ENCODE measurements around the gene UHMK1.

UHMK1 gene

GRCh38 chr1:162571696-162572095 is 74.1 kb downstream of the UHMK1 start:
- H3K9me3 ChIP-seq (replicated peaks; ENCODE audit: insufficient read depth, low read length): no peaks in the 10 kb centered on the region

GRCh38 chr1:162573136-162573535 is 75.5 kb downstream of the UHMK1 start:
- TF ChIP-seq CTCF (IDR thresholded peaks at IDR 0.05; ENCODE audit: low read length): no peak
- TF ChIP-seq EZH2 (optimal IDR thresholded peaks at IDR 0.05; ENCODE audit: low read depth, low read length): no peak
- no peak for TF ChIP-seq EZH2phosphoT487 (IDR thresholded peaks at IDR 0.05; ENCODE audit: low read length)
- H3K4me2 ChIP-seq (ENCODE audit: low read depth, low read length): peak overlapping the region; percentile 10; the same call in 1 of the 2 replicates
- H3K9me2 ChIP-seq (replicated peaks; ENCODE audit: insufficient read depth, low read length): no peaks in the 10 kb centered on the region
- H3K9ac ChIP-seq (ENCODE audit: low read length): no peak overlapping the region
- H3K36me3 ChIP-seq (replicated peaks; ENCODE audit: insufficient read depth, low read length): 0 out of 2 replicates have a peak, but pooled peaks cover 12% of the 10 kb centered on the region
- H3K4me3 ChIP-seq (ENCODE audit: low read length): no peak overlapping the region
- no peaks in the 10 kb centered on the region for H4K20me1 ChIP-seq (ENCODE audit: insufficient read depth, low read length)
- H3K79me2 ChIP-seq (ENCODE audit: low read length): peaks cover 69% of the 10 kb centered on the region
- H3K27ac ChIP-seq (ENCODE audit: low read length): no peak overlapping the region
- no peak overlapping the region for H2AFZ ChIP-seq (ENCODE audit: low read length)
- no peaks in the 10 kb centered on the region for H3K9me3 ChIP-seq (replicated peaks; ENCODE audit: insufficient read depth, low read length)
- H3F3A ChIP-seq (ENCODE audit: insufficient read depth, low read length): peaks cover 39% of the 10 kb centered on the region
- H3K27me3 ChIP-seq (replicated peaks; ENCODE audit: insufficient read depth, low read length): no peaks in the 10 kb centered on the region
- DNase-seq: no peak
- peaks cover 51% of the 10 kb centered on the region for H3K4me1 ChIP-seq (ENCODE audit: low read length)

More at GRCh38 chr1:162571696-162572095, 74.1 kb downstream of the UHMK1 start:
- Histone ChIP-seq H2AFZ (ENCODE audit: low read length) (no peak overlapping the region), H3K4me3 (ENCODE audit: low read length) (no peak overlapping the region), H3K9me2 (replicated peaks; ENCODE audit: insufficient read depth, low read length) (no peaks in the 10 kb centered on the region), H3K27me3 (replicated peaks; ENCODE audit: insufficient read depth, low read length) (no peaks in the 10 kb centered on the region), H3K27ac (ENCODE audit: low read length) (no peak overlapping the region), H3K4me1 (ENCODE audit: low read length) (peaks cover 46% of the 10 kb centered on the region), H3K4me2 (ENCODE audit: low read depth, low read length) (no peak overlapping the region), H3K9ac (ENCODE audit: low read length) (no peak overlapping the region), H4K20me1 (ENCODE audit: insufficient read depth, low read length) (no peaks in the 10 kb centered on the region), H3K36me3 (replicated peaks; ENCODE audit: insufficient read depth, low read length) (peaks cover 8% of the 10 kb centered on the region; the same call in 1 of the 2 replicates), H3K79me2 (ENCODE audit: low read length) (peaks cover 78% of the 10 kb centered on the region), H3F3A (ENCODE audit: insufficient read depth, low read length) (peaks cover 33% of the 10 kb centered on the region)
- no peak for TF ChIP-seq EZH2 (optimal IDR thresholded peaks at IDR 0.05; ENCODE audit: low read depth, low read length)
- no peak for TF ChIP-seq CTCF (IDR thresholded peaks at IDR 0.05; ENCODE audit: low read length)
- no peak for TF ChIP-seq EZH2phosphoT487 (IDR thresholded peaks at IDR 0.05; ENCODE audit: low read length)
- no peak for DNase-seq

- Histone ChIP-seq H3K79me2 (ENCODE audit: low read length) (peaks cover 46% of the 10 kb centered on the region), H3K4me2 (ENCODE audit: low read depth, low read length) (peak overlapping the region; percentile 20; the same call in 1 of the 2 replicates), H3K9ac (ENCODE audit: low read length) (no peak overlapping the region), H3K4me1 (ENCODE audit: low read length) (peaks cover 33% of the 10 kb centered on the region), H3K36me3 (replicated peaks; ENCODE audit: insufficient read depth, low read length) (peaks cover 13% of the 10 kb centered on the region; the same call in 1 of the 2 replicates), H3K4me3 (ENCODE audit: low read length) (no peak overlapping the region), H3K9me2 (replicated peaks; ENCODE audit: insufficient read depth, low read length) (no peaks in the 10 kb centered on the region), H3K27me3 (replicated peaks; ENCODE audit: insufficient read depth, low read length) (no peaks in the 10 kb centered on the region), H2AFZ (ENCODE audit: low read length) (no peak overlapping the region), H4K20me1 (ENCODE audit: insufficient read depth, low read length) (no peaks in the 10 kb centered on the region), H3F3A (ENCODE audit: insufficient read depth, low read length) (peaks cover 27% of the 10 kb centered on the region), H3K9me3 (replicated peaks; ENCODE audit: insufficient read depth, low read length) (no peaks in the 10 kb centered on the region), H3K27ac (ENCODE audit: low read length) (peak overlapping the region; percentile 34; the same call in 1 of the 2 replicates)
- no peak for TF ChIP-seq EZH2 (optimal IDR thresholded peaks at IDR 0.05; ENCODE audit: low read depth, low read length)
- TF ChIP-seq EZH2phosphoT487 (IDR thresholded peaks at IDR 0.05; ENCODE audit: low read length): no peak
- TF ChIP-seq CTCF (IDR thresholded peaks at IDR 0.05; ENCODE audit: low read length): no peak
- DNase-seq: peak; percentile 40
Measured at GRCh38 chr1:162578071-162578700, 80.6 kb downstream of the UHMK1 start.

All from MM.1S (cell line).